ENCODE results near the gene SPAG4.
A peak's percentile ranks its signal among the peaks of the same experiment; 100 is the strongest.

The SPAG4 gene

GRCh38 chr20:35663516-35664465 is 48.2 kb downstream of the SPAG4 start:
- peak overlapping the region; percentile 99 for H3K27ac ChIP-seq
- H3K9ac ChIP-seq = peak overlapping the region; percentile 98
- peaks cover 22% of the 10 kb centered on the region; the same call in 1 of the 2 replicates for H3K36me3 ChIP-seq
- H3K4me3 ChIP-seq = peak overlapping the region; percentile 76
- H3K4me2 ChIP-seq = peak overlapping the region; percentile 95
- peaks cover 57% of the 10 kb centered on the region for H4K20me1 ChIP-seq
- H3K4me1 ChIP-seq = peaks cover 43% of the 10 kb centered on the region
- no peak for TF ChIP-seq Cebpa-rat (IDR thresholded peaks at IDR 0.05)
- no peaks in the 10 kb centered on the region for H3K27me3 ChIP-seq
- H3K9me3 ChIP-seq = no peaks in the 10 kb centered on the region; the same call in 1 of the 2 replicates

GRCh38 chr20:35664466-35665206 is 49.0 kb downstream of the SPAG4 start, which contains the start of the genes CPNE1 and RBM12:
TSS of gene CPNE1 (minus strand) at chr20:35664900. CDS start at chr20:35632923, 31,977 bp downstream.
TSS of gene RBM12 (minus strand) at chr20:35664900. CDS start at chr20:35655322, 9,578 bp downstream.
- Histone ChIP-seq H3K36me3 (peaks cover 31% of the 10 kb centered on the region), H4K20me1 (peaks cover 48% of the 10 kb centered on the region), H3K9me3 (no peaks in the 10 kb centered on the region; the same call in 1 of the 2 replicates), H3K4me2 (peak within 1 kb of the TSS; percentile 95), H3K27me3 (no peaks in the 10 kb centered on the region), H3K4me3 (peak within 1 kb of the TSS; percentile 76), H3K27ac (peak within 1 kb of the TSS; percentile 99), H3K4me1 (peaks cover 43% of the 10 kb centered on the region), H3K9ac (peak within 1 kb of the TSS; percentile 98)
- no peak for TF ChIP-seq Cebpa-rat (IDR thresholded peaks at IDR 0.05)

- no peak overlapping the region for H3K4me2 ChIP-seq
- H3K9me3 ChIP-seq = no peaks in the 10 kb centered on the region
- H3K36me3 ChIP-seq = peaks cover 36% of the 10 kb centered on the region
- no peak overlapping the region for H3K4me3 ChIP-seq
- no peak overlapping the region for H3K9ac ChIP-seq
- no peak overlapping the region for H3K27ac ChIP-seq
- peaks cover 36% of the 10 kb centered on the region for H4K20me1 ChIP-seq
- no peaks in the 10 kb centered on the region for H3K27me3 ChIP-seq
- H3K4me1 ChIP-seq = peaks cover 30% of the 10 kb centered on the region
- TF ChIP-seq Cebpa-rat (IDR thresholded peaks at IDR 0.05) = no peak
Measured at GRCh38 chr20:35665949-35666288, 50.3 kb downstream of the SPAG4 start.

DNA sequence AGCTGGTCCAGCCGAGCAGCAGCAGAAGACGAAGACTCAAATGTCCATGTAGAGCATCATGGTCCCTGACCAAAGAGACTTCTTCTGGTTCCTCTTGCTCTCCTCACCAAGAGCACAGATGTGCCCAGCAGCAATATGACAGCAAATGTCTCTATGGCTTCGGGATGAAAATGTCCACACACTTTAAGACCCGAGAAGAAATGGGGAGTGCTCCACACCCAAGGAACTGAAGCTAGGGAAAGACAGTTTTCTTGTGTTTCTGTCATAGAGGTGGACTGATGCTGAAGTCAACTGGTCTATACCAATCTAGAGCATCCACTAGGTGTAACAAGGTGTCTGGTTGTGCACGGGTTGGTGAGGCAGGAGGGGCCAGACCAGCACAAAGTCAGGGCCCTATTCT is 53.6 kb downstream of the SPAG4 start:
- peaks cover 3% of the 10 kb centered on the region; the same call in 1 of the 2 replicates for H4K20me1 ChIP-seq
- peaks cover 69% of the 10 kb centered on the region for H3K36me3 ChIP-seq
- H3K9ac ChIP-seq = no peak overlapping the region
- no peak for TF ChIP-seq Cebpa-rat (IDR thresholded peaks at IDR 0.05)
- no peak overlapping the region for H3K27ac ChIP-seq
- H3K4me3 ChIP-seq = no peak overlapping the region
- H3K4me1 ChIP-seq = peaks cover 17% of the 10 kb centered on the region
- no peaks in the 10 kb centered on the region for H3K27me3 ChIP-seq
- H3K9me3 ChIP-seq = no peaks in the 10 kb centered on the region
- no peak overlapping the region for H3K4me2 ChIP-seq

DNA sequence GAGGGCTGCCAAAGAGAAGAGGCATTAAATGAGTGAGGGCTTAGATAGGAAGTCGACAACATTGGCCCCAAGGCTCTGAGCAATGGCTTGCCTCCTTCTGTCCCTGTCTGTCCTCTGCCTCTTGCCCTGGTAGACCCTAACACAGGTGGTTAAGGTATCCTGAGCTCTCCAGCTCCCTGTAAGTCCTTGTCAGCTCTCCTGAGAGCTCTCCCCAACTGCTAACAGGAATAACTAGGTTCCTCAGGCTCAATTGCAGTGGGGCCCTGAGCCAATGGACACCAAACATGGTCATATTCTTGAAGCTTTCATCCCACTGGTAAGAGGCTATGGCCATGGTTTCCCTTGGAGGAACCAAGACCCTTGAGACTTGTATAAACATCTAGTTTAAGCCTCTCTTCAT is 54.1 kb downstream of the SPAG4 start:
- TF ChIP-seq Cebpa-rat (IDR thresholded peaks at IDR 0.05) = no peak
- no peak overlapping the region for H3K27ac ChIP-seq
- H3K4me1 ChIP-seq = peaks cover 18% of the 10 kb centered on the region
- H3K9me3 ChIP-seq = no peaks in the 10 kb centered on the region
- no peaks in the 10 kb centered on the region for H3K27me3 ChIP-seq
- H3K4me2 ChIP-seq = no peak overlapping the region
- no peaks in the 10 kb centered on the region for H4K20me1 ChIP-seq
- H3K9ac ChIP-seq = no peak overlapping the region
- H3K36me3 ChIP-seq = peaks cover 74% of the 10 kb centered on the region
- H3K4me3 ChIP-seq = no peak overlapping the region

Measured in BLaER1 (cell line).